H9 (cell line): ENCODE results near the gene INPP5A. TPM values are rescaled to one million over a fixed set of nuclear protein-coding genes. Genes with fewer than 3 reads are reported as not detected.

ENCODE experiments used
- DNase-seq: peaks from one replicate; pipeline ENCODE4 v3.0.0-alpha.2; 2017
- H2AFZ ChIP-seq: one replicate; pipeline ENCODE4 v1.6.1; 2013; ENCODE audit warnings: mild to moderate bottlenecking, low read length, control low read depth, moderate library complexity
- H2AK5ac ChIP-seq: 2 replicates; pipeline ENCODE4 v1.6.1; 2013; ENCODE audit warnings: low read length, control low read depth, mixed read lengths; ENCODE audit not compliant: insufficient read length
- H2BK120ac ChIP-seq: one replicate; pipeline ENCODE4 v1.6.1; 2013; ENCODE audit warnings: low read depth, mild to moderate bottlenecking, low read length, control low read depth, inconsistent platforms; ENCODE audit not compliant: poor library complexity, severe bottlenecking
- H2BK12ac ChIP-seq: 2 replicates; pipeline ENCODE4 v1.6.1; 2013; ENCODE audit warnings: low read length, control low read depth, mixed read lengths, low read depth; ENCODE audit not compliant: insufficient read length
- H2BK15ac ChIP-seq: 2 replicates; pipeline ENCODE4 v1.6.1; 2013; ENCODE audit warnings: low read depth, low read length, control low read depth
- H2BK20ac ChIP-seq: one replicate; pipeline ENCODE4 v1.6.1; 2013; ENCODE audit warnings: low read depth, mild to moderate bottlenecking, low read length, control low read depth, inconsistent platforms; ENCODE audit not compliant: poor library complexity, severe bottlenecking
- H2BK5ac ChIP-seq: 2 replicates; pipeline ENCODE4 v1.6.1; 2013; ENCODE audit warnings: low read length, control low read depth, mixed read lengths; ENCODE audit not compliant: insufficient read length
- H3K14ac ChIP-seq: 2 replicates; pipeline ENCODE4 v1.6.1; 2013; ENCODE audit warnings: low read length, control low read depth; ENCODE audit not compliant: insufficient read depth
- H3K18ac ChIP-seq: 2 replicates; pipeline ENCODE4 v1.6.1; 2013; ENCODE audit warnings: low read depth, mild to moderate bottlenecking, mixed read lengths, low read length, control low read depth; ENCODE audit not compliant: insufficient read length
- H3K23ac ChIP-seq: 2 replicates; pipeline ENCODE4 v1.6.1; 2013; ENCODE audit warnings: low read length, control low read depth, mixed read lengths, low read depth; ENCODE audit not compliant: insufficient read length
- H3K23me2 ChIP-seq: 2 replicates; pipeline ENCODE4 v1.6.1; 2013; ENCODE audit warnings: low read depth, mild to moderate bottlenecking, mixed read lengths, low read length, control low read depth; ENCODE audit not compliant: insufficient read length, poor library complexity, severe bottlenecking
- H3K27ac ChIP-seq: 2 replicates; pipeline ENCODE4 v1.5.1; 2013; ENCODE audit warnings: low read length, control low read depth, mixed read lengths, low read depth; ENCODE audit not compliant: insufficient read length
- H3K27me3 ChIP-seq: 2 replicates; pipeline ENCODE4 v1.6.1; 2013; ENCODE audit warnings: low read length, control low read depth, inconsistent platforms; ENCODE audit not compliant: insufficient read depth
- H3K4ac ChIP-seq: 2 replicates; pipeline ENCODE4 v1.6.1; 2013; ENCODE audit warnings: low read depth, mild to moderate bottlenecking, control low read depth, inconsistent platforms, low read length, moderate library complexity
- H3K4me1 ChIP-seq: 2 replicates; pipeline ENCODE4 v1.6.1; 2013; ENCODE audit warnings: low read length, control low read depth, inconsistent platforms; ENCODE audit not compliant: insufficient read depth
- H3K4me2 ChIP-seq: 2 replicates; pipeline ENCODE4 v1.6.1; 2013; ENCODE audit warnings: low read length, control low read depth, mixed read lengths; ENCODE audit not compliant: insufficient read length, insufficient read depth
- H3K56ac ChIP-seq: 2 replicates; pipeline ENCODE4 v1.6.1; 2013; ENCODE audit warnings: low read depth, mild to moderate bottlenecking, mixed read lengths, low read length, control low read depth; ENCODE audit not compliant: insufficient read length
- H3K79me1 ChIP-seq: 2 replicates; pipeline ENCODE4 v1.6.1; 2013; ENCODE audit warnings: low read depth, mild to moderate bottlenecking, moderate library complexity, low read length, control low read depth, inconsistent platforms; ENCODE audit not compliant: insufficient read depth, poor library complexity, severe bottlenecking
- H3K79me2 ChIP-seq: 2 replicates; pipeline ENCODE4 v1.6.1; 2013; ENCODE audit warnings: low read length, control low read depth, inconsistent platforms; ENCODE audit not compliant: insufficient read depth
- H3K9ac ChIP-seq: 2 replicates; pipeline ENCODE4 v1.6.1; 2013; ENCODE audit warnings: low read length, control low read depth, mixed read lengths; ENCODE audit not compliant: insufficient read length; ENCODE audit errors: extremely low read depth
- H3K9me3 ChIP-seq: one replicate; pipeline ENCODE4 v1.6.1; 2013; ENCODE audit warnings: low read depth, low read length, inconsistent platforms; ENCODE audit not compliant: control insufficient read depth
- H3T11ph ChIP-seq: one replicate; pipeline ENCODE4 v1.6.1; 2013; ENCODE audit warnings: mild to moderate bottlenecking, low read length, control low read depth, inconsistent platforms
- H4K20me1 ChIP-seq: one replicate; pipeline ENCODE4 v1.6.1; 2013; ENCODE audit not compliant: control insufficient read depth, insufficient read length, insufficient read depth
- H4K5ac ChIP-seq: 2 replicates; pipeline ENCODE4 v1.6.1; 2013; ENCODE audit warnings: low read depth, mild to moderate bottlenecking, mixed read lengths, low read length, control low read depth; ENCODE audit not compliant: insufficient read length
- H4K8ac ChIP-seq: replicated peaks from 2 replicates; pipeline ENCODE4 v1.6.1; 2013; ENCODE audit warnings: low read length, control low read depth, mixed read lengths, low read depth; ENCODE audit not compliant: insufficient read length
- H4K91ac ChIP-seq: 2 replicates; pipeline ENCODE4 v1.6.1; 2013; ENCODE audit warnings: low read depth, mild to moderate bottlenecking, moderate library complexity, mixed read lengths, low read length, control low read depth; ENCODE audit not compliant: insufficient read length
- H3K27ac Mint-ChIP-seq, 3 experiments: 2 replicates in 2 of 3; 3 replicates in 1 of 3; pipeline ENCODE4 v1.8.0; 2020 to 2021; ENCODE audit warnings: mixed read lengths in 3 of 3, mild to moderate bottlenecking in 1 of 3, moderate library complexity in 1 of 3
- H3K27me3 Mint-ChIP-seq: 2 replicates; pipeline ENCODE4 v1.8.0; 2021; ENCODE audit warnings: low read depth, mild to moderate bottlenecking, moderate library complexity, mixed read lengths
- H3K36me3 Mint-ChIP-seq, 3 experiments: 2 replicates in 2 of 3; 3 replicates in 1 of 3; pipeline ENCODE4 v1.8.0; 2020 to 2021; ENCODE audit warnings: low read depth in 3 of 3, mixed read lengths in 3 of 3; ENCODE audit not compliant: insufficient read depth in 1 of 3
- H3K4me1 Mint-ChIP-seq, 2 experiments: 2 replicates each; pipeline ENCODE4 v1.8.0; 2020; ENCODE audit warnings: mixed read lengths in 2 of 2
- H3K4me3 Mint-ChIP-seq, 2 experiments: 2 replicates in 1 of 2; 3 replicates in 1 of 2; pipeline ENCODE4 v1.8.0; 2020 to 2021; ENCODE audit warnings: mild to moderate bottlenecking in 2 of 2, mixed read lengths in 2 of 2, moderate library complexity in 1 of 2
- H3K9me3 Mint-ChIP-seq, 2 experiments: 2 replicates in 1 of 2; 3 replicates in 1 of 2; pipeline ENCODE4 v1.8.0; 2020; ENCODE audit warnings: mild to moderate bottlenecking in 2 of 2, mixed read lengths in 2 of 2, moderate library complexity in 1 of 2
- WGBS: extraction: QIAGEN DNeasy Blood & Tissue Kit; methylation state at CpG from one replicate; pipeline ENCODE4 v1.1.7; 2013; ENCODE audit warnings: missing lambda C conversion rate, low lambda C conversion rate, mixed read lengths; ENCODE audit not compliant: insufficient read length; ENCODE audit errors: extremely low coverage; 5-methylcytosine and 5-hydroxymethylcytosine counted together
- total RNA-seq: library from RNA; stranded (reverse); gene quantifications from 2 replicates; pipeline ENCODE4 v1.2.1, GENCODE V29; 2021
- TF ChIP-seq, protein P1 (sequence below): fragments of 200-600 bp; sonication (generic); conservative IDR thresholded peaks from 3 replicates; pipeline ENCODE4 v1.8.0; 2021; ENCODE audit warnings: antibody characterized with exemption, mild to moderate bottlenecking

The INPP5A gene
- total RNA-seq, 1 experiment from 2014 or later, result 17.7 TPM

DNA sequence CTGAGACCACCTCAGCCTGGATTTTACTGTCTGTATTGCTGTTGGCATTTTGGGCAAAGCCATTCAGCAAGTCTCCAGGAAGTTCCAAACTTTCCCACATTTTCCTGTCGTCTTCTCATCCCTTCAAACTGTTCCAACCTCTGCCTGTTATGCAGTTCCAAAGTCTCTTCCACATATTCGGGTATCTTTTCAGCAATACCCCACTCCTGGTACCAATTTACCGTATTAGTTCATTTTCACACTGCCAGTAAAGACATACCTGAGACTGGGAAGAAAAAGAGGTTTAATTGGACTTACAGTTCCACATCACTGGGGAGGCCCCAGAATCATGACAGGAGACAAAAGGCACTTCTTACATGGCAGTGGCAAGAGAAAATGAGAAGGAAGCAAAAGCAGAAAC lies 62.8 kb downstream of the INPP5A start:
- peaks cover 4% of the 10 kb centered on the region; the same call in 1 of the 2 replicates for H3K79me2 ChIP-seq
- H3K9me3 Mint-ChIP-seq, result peaks cover 50 to 54% of the 10 kb centered on the region in 2 experiments
- peaks cover 4% of the 10 kb centered on the region for H4K20me1 ChIP-seq

More for the DNA sequence above, 62.8 kb downstream of the INPP5A start:
- Histone ChIP-seq H3T11ph (no peak overlapping the region), H3K9ac (no peak overlapping the region), H3K27ac (no peak overlapping the region), H3K18ac (no peak overlapping the region), H3K4ac (no peak overlapping the region), H2BK20ac (no peak overlapping the region), H3K4me2 (no peak overlapping the region), H2AFZ (no peak overlapping the region), H2BK5ac (no peak overlapping the region), H3K23ac (no peak overlapping the region), H3K56ac (no peak overlapping the region), H2BK12ac (no peak overlapping the region), H2AK5ac (no peak overlapping the region), H3K79me1 (no peaks in the 10 kb centered on the region), H2BK120ac (no peak overlapping the region), H3K4me1 (no peaks in the 10 kb centered on the region), H4K91ac (no peak overlapping the region), H3K14ac (no peak overlapping the region), H3K9me3 (no peaks in the 10 kb centered on the region), H2BK15ac (no peak overlapping the region), H4K5ac (no peak overlapping the region), H3K23me2 (no peaks in the 10 kb centered on the region), H3K27me3 (no peaks in the 10 kb centered on the region), H4K8ac (no peak overlapping the region)
- TF ChIP-seq, protein P1, sequence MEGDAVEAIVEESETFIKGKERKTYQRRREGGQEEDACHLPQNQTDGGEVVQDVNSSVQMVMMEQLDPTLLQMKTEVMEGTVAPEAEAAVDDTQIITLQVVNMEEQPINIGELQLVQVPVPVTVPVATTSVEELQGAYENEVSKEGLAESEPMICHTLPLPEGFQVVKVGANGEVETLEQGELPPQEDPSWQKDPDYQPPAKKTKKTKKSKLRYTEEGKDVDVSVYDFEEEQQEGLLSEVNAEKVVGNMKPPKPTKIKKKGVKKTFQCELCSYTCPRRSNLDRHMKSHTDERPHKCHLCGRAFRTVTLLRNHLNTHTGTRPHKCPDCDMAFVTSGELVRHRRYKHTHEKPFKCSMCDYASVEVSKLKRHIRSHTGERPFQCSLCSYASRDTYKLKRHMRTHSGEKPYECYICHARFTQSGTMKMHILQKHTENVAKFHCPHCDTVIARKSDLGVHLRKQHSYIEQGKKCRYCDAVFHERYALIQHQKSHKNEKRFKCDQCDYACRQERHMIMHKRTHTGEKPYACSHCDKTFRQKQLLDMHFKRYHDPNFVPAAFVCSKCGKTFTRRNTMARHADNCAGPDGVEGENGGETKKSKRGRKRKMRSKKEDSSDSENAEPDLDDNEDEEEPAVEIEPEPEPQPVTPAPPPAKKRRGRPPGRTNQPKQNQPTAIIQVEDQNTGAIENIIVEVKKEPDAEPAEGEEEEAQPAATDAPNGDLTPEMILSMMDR, result no peak
- no peaks in the 10 kb centered on the region for H3K4me1 Mint-ChIP-seq
- peaks cover 8 to 31% (median 20%) of the 10 kb centered on the region in 3 experiments for H3K36me3 Mint-ChIP-seq
- no peak overlapping the region for H3K4me3 Mint-ChIP-seq
- no CpG with 5 or more reads among the region's 3 CpGs for WGBS
- no peak for DNase-seq
- H3K27me3 Mint-ChIP-seq, result peaks cover 43% of the 10 kb centered on the region
- no peak overlapping the region for H3K27ac Mint-ChIP-seq
